ENCODE measurements around the gene BCAR1.

The BCAR1 gene

DNA sequence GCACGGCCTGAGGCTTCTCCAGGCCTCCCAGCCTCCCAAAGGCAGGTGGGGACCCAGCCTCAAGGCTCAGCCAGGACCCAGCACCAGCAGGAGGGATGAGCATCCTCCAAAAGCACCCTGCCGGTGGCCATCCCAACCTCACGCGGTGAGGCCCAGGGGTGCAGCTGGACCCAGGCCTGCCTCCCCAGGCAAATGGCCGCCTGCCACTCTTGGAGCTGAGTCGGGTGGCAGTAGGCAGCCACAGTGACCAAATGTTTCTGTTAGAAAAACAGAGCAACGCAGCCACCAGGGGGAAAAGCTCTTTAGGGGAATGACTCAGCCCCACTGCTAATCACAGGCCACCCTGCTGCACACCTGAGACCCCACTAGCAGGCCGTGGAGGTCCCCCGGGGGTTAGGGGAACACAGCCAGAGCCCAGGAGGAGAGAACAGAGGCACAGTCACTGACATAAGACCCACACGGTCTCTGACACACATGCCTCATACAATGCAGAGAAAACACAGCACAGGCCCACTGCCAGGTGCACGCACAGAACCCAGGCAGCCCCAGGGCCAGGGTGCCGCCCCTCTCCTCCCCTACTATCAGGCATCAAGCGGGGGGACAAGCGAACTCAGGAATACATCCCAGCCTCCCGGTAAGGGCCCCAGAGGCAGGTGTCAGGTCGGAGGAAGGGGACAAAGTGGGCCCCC is 12.4 kb downstream of the BCAR1 start:
- no peak for DNase-seq (ENCODE audit: low read depth)

DNA sequence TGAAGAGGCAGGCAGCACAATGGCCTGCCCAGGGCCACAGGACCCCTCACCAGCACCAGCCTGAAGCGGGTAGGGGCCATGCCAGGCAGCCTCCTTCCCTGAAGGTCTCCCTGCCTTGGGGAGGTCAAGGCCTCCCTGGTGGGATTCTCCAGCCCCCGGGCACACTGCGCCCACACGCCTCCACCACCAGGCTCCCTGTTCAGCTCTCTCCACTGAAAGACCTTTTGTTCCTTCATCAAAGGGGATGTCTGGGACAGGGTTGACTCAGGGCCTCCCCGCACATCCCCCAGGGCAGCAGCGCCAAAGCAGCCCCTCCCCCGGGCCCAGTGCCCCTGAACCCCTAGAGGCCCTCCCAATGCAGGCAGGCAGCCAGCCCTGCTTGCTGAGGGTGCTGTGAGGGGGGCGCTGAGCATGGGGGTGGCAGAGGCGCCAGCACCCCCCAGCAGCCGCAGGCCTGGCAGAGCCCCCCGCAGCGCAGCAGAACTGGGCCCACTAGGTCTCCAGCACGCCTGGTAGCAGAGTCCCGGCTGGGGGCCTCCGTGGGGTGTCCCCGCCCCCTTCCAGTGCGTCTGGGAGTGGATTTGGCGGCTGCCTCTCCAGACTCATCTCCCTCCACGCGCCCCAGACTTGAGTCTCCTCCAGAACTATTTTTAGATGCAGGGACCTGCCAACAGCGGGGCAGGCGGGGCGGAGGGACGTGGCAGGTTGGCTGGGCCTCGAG is 13.1 kb downstream of the BCAR1 start:
- DNase-seq (ENCODE audit: low read depth) = no peak

DNA sequence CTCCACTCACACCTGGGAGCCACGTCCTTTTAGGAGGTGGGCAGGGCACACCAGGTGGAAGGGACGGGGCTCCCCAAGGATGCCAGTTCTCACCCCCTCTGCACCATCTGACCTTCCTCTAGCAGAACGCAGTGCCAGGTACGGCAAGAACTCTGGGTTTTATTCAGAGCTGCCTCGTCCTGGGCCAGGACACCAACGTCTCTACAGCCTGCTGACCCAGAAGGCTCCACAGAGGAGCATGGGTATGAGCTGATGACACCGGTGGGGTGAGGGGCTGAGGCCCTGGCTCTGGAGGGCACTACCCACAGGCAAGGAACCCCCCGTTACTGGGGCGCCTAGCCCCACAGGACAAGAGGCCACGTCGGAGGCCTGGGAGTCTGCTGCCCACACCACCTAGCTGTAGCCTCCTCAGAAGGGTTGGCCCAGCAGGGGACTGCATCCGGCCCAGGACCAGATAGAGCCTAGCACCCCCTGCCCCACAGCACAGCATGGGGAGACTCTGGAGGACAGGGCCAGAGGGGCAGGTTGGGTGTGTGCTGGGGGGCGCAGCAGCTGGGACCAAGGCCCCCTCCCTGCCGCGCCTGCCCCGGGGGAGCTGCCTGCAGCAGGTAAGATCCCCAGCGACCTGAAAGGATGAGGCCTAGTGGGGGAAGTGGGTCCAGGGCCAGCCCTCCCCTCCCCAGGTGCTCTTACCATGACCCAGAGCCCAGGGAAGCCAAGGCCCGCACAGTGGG is 13.9 kb downstream of the BCAR1 start:
- DNase-seq (ENCODE audit: low read depth) = no peak

DNA sequence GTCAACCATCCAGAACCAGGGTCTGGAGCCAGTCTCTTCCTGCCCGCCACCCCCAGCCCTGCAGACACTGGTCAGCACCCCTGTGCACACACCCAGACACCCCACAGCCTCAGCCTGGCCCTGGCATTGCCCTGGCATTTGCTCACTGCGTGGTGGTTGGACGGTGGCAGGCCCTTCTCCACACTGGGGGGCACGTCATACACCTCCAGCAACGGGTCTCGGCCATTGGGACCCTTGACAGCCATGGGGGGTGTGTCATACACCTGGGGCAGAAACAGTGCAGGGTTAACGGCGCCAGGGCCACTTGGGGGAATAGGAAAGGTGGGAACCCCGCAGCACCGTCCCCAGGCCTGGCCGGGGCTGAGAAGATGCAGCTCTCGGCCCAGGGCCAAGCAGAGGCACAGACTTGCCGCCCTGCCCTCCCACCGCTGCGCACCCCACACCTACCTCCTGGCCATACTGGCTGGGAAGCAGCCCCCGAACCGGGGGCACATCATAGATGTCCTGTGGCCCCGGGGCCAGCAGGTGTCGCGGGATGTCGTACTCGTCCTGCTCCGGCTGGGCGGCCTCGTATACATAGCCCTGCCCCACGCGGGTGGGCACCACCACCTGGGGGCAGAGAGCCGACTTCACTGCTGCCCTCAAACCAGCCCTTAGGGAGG is 14.6 kb downstream of the BCAR1 start:
- DNase-seq (ENCODE audit: low read depth) = no peak

DNA sequence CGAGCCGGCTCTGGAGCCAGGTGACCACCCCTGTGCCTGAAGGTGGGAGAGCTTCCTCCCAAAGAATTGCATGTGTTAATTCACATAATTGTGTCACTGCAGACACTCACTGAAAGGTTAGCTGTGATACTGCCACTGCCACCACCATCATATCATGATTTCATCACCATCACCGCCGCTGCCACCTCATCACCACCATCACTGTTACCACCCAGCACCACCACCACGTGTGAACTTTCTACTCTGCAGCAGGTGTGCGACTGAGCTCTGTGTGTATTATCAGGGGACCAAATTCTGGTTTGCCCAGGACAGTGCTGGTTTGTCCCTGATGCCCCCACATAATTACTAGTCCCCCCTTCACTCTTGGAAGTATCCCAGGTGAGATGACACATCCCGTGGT is 15.2 kb downstream of the BCAR1 start:
- DNase-seq (ENCODE audit: low read depth) = no peak

DNA sequence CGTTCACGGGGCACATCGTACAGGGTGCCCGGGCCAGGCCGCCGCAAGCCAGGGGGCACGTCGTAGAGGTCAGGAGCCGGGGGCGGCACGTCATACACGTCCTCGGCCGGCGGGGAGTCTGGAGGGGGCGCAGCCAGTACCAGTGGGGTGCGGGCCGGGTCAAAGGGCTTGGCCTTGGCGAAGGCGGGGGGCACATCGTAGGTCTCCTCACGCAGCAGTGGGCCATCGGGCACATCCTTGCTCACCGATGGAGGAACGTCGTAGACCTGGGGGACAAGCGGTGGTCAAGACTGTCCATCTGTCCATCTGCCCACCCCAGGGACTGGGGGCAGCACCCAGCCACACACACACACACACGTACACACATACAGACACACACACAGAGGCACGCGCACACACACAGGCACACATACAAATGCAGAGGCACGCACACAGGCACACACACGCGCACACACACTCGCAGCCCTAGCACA is 15.7 kb downstream of the BCAR1 start:
- DNase-seq (ENCODE audit: low read depth) = no peak

DNA sequence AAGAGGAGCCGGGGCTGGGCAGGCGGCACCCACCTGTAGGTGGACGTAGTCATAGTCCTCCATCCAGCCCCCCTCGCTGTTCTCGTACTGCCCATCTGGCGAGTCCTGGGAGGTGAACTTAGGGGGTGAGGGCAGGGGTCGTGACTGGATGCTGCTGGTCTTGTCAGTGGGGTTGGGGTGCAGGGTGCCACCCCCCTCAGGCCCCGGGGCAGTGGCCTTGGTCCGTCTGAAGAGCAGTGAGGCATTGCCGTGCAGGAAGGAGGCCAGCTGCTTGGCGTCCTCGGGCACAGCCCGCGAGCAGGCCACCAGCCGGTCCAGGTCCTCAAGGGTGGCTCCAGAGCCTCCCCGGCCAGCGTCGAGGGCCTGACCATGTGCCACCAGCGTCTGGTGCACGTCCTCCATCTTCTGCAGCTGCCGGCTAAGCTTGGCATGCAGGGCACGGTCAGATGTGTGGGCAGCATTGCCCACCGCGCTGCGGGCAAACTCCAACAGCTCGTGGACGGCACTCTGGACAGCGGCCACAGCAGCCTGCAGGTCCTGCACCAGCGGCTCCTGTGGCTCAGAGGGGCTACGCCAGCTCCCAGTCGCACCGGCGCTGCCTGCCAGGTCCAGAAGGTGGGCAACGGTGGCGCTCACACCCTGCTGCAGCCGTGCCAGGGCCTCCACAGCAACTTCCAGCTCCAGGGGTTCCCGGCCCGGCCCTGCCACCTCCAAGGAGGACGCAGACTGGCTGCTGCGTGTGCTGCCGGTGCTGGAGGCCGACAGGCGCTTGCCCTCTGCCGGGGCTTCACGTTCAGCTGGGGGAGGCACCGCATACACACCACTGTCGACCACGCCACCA is 16.3 kb downstream of the BCAR1 start:
- no peak for DNase-seq (ENCODE audit: low read depth)

DNA sequence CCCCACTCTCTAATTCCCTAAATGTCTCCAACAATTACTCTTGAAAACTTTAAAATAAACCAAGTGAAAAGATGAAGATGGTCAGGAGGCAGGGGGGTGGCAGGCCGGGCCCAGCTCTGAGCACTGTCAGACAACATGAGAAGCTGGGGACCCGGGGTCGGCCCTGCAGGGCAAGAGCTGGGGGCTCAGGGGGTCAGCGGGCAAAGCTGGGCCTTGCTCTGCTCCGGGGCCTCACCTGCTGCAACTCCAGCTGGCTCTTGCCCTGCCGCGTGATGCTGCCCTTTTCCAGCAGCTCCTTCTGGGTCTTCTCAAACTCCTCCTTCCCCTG is 17.8 kb downstream of the BCAR1 start:
- DNase-seq (ENCODE audit: low read depth) = no peak

DNA sequence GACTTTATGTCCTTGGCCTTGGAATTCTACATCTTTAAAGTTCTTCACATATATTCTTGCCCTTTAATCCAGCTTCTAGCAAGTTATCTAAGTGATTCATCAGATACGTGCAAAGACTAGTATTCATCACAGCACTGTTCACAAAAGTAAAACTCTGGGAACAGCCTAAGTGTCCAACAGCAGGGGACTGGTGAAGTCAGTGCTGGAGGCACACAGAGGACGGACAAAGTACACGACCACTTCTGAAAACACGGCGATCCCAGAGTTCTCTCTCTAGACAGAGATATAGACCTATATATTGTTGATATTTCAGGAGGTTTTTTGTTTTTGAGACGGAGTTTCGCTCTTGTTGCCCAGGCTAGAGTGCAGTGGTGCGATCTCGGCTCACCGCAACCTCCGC is 19.9 kb downstream of the BCAR1 start:
- no peak for DNase-seq (ENCODE audit: low read depth)

DNA sequence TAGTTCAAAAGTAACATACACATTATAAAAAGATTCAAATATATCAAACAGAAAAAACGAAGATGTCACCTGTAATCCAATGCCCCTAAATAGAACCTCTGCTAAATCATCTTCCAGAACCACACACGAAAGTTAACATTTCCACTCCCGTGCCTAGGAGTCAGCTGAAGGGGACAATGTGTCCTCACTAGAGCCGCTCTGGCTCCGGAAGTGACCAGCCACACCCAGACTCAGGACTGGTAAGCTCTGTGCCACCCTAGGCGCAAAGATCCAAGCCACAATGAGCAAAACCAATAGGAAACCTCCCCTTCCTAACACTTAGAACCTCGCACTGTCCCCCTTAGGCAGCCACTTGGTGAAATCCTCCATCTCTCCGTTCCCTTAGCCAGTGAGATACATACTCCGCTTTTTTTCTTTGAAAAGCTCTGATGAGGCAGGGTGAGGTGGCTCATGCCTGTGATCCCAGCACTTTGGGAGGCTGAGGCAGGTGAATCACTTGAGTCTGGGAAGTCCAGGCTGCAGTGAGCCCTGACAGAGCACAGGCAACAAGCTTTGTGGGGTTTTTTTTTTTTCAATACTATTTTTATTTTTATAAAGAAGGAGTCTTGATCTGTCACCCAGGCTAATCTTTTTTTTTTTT is 20.8 kb downstream of the BCAR1 start:
- no peak for DNase-seq (ENCODE audit: low read depth)

DNA sequence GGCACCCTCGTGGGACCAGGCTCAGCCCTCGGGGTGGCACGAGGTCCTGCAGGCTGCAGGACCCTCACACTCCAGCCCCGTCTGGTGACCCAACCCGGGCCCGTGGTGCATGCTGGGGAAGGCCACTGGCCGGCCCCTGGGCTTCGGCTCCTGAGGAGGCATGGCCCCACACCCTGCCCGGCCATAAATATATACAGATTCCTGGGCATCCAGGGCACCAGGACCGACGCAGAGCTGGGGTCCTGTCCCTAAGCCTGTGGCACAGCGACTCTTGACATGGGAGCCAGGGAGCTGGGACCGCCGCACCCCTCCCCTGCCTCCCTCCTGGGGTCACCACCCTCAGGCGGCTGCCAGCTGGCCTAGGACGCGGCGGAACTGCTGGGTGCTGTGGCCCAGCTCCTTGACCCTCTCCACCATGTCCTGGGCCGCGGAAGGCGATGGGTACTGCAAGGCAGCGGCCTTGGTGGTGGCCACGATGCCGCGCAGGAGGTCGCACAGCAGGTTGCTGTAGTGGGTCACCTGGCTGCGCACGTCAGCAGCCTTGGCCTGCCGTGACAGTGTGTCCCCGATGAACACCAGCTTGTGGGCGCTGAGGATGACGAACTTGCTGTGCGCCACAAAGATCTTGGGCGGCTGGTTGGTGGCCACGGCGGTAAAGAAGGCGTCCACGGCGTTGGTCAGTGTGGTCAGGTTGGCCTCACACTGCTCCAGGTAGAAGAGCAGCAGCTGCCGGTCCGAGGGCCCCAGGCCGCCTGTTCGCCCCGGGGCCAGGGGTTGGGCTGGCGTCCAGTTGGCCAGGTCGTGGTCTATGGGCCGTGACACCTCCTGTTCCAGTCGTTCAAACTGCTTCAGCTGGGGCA is 22.0 kb downstream of the BCAR1 start:
- no peak for DNase-seq (ENCODE audit: low read depth)

DNA sequence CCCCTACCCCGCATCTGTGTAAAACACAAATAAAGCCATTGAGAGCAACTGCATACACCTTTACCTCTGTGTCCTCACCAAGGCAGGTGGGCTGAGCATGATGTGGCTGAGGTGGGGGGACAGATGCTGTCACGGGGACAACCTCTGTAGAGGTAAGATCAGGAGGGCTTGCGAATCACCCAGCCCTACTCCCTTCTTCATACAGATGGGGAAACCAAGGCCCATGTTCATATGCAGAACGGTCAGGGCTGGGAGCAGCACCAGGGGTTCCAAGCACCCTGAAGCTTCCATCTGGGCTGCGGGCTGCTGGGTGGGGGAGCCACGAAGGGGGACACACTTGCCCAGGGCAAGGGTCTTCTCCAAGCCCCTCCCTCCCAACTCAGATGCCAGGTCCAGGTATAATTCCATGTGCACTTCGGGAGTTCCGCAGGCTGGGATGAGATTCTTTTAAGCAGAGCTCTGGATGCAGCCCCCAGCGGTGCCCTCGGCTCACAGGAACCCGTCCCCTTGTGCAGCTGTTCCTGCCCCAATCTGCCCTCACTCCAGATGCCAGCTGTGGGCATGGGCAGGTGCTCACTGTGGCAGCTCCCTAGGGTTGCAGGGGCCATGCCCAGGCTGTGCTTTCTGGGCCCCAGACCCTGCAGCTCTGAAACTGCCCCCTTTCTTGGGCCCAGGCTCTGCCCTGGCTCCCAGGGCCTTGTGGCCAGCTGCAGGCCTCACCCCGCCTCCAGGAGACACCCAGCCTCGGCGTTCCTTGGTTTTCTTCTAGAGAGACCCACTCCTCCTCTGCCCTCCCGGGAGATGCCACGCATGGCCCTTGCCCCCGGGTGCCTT is 23.1 kb downstream of the BCAR1 start:
- DNase-seq (ENCODE audit: low read depth) = no peak

DNA sequence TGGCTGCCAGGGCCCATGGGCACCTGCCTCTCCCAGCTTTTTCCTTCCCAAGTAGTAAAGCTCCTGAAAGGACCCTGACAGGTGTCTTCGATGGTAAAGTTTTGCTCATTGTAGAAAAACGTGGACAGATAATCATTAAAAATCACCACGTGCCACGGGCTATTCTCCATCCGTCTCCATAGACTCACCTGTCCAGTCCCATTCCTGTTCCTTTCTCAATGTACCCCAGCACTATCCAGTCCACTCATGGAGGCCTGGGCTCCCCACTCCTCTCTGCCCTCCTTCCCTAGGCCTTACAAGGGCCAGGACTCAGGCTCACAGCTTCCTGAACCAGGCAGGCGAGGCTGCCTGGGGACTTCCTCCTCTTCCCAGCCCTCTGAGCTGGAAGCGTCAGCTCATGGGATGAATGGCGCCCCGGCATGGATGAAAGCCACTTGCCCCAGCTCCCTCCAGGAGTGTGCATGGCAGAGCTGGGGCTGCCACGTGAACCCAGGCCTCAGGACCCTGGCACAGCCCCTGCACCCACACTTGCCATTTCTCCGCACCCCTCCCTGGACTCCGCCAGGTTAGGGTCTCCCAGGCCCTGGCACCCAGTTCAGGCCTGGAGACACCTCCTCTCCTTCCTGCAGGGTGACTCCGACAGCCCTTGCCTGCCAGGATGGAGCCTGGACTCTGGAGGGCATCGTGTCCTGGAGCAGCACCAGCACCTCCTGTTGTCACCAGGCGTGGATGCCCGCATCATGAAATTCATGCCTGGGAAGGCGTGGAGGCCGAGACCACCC is 23.9 kb downstream of the BCAR1 start:
- DNase-seq (ENCODE audit: low read depth) = no peak

DNA sequence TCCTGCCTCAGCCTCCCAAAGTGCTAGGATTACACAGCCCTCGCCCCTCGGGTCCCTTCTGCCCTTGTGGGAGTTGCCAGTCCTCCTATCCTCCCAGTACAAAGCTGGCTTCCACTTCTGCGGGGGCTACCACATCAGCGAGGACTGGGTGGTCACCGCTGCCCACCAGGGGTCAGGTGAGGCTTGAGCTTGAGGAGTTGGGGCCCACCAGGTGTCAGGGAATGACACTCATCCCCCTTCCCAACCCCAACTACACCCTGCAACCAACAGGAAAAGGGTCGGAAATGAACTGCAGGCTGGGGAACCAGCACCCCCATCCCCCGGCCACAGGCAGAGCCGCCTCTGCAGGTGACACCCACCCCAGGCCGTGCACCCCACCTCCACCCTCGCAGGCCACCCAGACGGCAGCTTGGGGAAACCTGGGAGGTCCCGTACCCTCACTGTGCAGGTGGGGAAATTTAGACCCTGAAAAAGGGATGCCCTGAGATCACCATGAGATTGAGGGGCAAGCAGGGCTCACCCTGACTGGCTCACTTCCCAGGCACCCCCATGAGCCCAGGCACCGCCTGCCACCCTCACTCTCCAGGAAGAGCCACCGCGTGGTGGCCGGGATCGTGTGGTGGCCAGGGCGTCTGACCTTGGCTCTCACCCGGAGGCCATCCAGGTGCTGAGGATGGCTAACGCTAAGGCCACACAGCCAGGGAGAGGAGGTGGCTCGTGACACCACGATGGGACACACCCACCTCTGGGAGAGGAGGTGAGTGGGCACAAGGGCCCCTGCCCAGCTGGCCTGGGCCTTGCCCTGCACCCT is 24.7 kb downstream of the BCAR1 start:
- DNase-seq (ENCODE audit: low read depth) = no peak

DNA sequence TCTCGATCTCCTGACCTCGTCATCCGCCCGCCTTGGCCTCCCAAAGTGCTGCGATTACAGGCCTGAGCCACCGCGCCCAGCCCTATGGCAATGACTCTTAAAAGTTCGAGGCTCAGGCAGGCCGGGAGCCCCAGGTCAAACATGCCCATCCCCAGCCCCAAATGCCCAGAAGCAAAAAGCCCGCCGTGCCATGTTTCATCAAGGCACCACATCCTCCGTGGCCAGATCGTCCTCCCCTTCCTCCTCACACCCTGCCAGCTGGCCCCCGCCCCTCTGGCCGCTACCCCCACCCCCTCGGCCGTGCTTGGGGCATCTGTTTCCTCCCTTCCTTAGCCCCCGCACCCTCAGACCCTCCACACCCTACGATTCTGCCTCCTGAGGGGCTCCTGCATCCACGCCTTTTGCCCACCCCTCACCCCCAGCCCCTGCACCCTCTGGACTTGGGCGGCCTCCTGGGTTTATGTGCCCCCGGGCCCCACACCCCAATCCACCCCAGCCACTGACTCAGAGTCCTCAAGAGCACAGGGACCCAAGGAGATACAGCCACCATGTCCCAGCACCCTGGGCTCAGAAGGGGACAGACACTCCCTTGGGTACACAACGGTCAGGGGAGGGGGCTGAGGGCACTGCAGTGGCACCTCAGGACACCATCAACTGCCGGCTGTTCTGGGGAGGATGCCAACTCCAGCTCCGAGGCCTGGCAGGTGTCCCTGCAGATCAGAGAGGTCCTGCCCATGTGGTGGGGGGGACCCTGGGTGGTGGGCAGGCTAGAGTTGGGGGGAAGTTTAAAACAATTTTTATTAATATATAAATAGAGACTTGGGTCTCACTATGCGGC is 25.5 kb downstream of the BCAR1 start:
- DNase-seq (ENCODE audit: low read depth) = no peak

DNA sequence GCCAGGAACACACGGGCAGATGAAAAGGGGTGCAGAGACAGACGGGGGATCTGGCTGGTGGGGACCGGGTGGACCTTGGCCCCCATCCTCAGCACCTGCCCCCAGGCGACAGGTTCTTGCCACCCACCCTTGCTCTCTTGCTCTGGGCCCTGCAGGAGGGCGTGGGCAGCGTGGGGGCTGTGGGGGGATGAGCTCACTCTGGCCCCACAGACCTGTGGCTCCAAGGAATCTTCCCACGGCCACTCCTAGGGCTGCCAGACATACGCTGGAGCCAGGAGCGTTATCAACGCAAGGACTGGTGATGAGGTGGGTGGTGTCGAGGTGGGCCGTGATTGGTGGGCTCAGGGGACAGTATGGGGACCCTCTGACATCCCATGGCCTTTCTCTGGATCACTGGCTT is 26.3 kb downstream of the BCAR1 start:
- DNase-seq (ENCODE audit: low read depth) = no peak
